ENCODE results near the gene HOXA6. TPM values are rescaled to one million over a fixed set of nuclear protein-coding genes. Genes with fewer than 3 reads are reported as not detected.

The HOXA6 gene
- total and polyA plus RNA-seq, 2 experiments from 2014 or later: not detected

- Histone ChIP-seq H3K4me3 (no peak overlapping the region), H3K27ac (no peak overlapping the region), H3K27me3 (peaks cover 100% of the 10 kb centered on the region), H3K4me1 (ENCODE audit: low read depth) (no peaks in the 10 kb centered on the region), H3K9me3 (ENCODE audit: low read depth) (no peaks in the 10 kb centered on the region), H3K36me3 (no peaks in the 10 kb centered on the region)
- no peak for TF ChIP-seq CTCF (IDR thresholded peaks at IDR 0.05; ENCODE audit: low read depth, low read length)
- DNase-seq (ENCODE audit: low read depth in 1 of 2, low spot score in 1 of 2): no peak
Observed at GRCh38 chr7:27154369-27154768, 6.8 kb upstream of the HOXA6 start.

- H3K4me1 ChIP-seq (ENCODE audit: low read depth): no peaks in the 10 kb centered on the region
Observed at GRCh38 chr7:27153526-27153925, 6.0 kb upstream of the HOXA6 start.

GRCh38 chr7:27152816-27153442 lies 5.4 kb upstream of the HOXA6 start:
- peaks cover 100% of the 10 kb centered on the region for H3K27me3 ChIP-seq
- H3K4me3 ChIP-seq: no peak overlapping the region
- no peaks in the 10 kb centered on the region for H3K4me1 ChIP-seq (ENCODE audit: low read depth)
- H3K27ac ChIP-seq: no peak overlapping the region
- no peak for TF ChIP-seq CTCF (IDR thresholded peaks at IDR 0.05; ENCODE audit: low read depth, low read length)
- H3K9me3 ChIP-seq (ENCODE audit: low read depth): no peaks in the 10 kb centered on the region
- DNase-seq (ENCODE audit: low read depth in 1 of 2, low spot score in 1 of 2): no peak
- H3K36me3 ChIP-seq: no peaks in the 10 kb centered on the region

More at GRCh38 chr7:27153526-27153925, 6.0 kb upstream of the HOXA6 start:
- Histone ChIP-seq H3K4me3 (no peak overlapping the region), H3K9me3 (ENCODE audit: low read depth) (no peaks in the 10 kb centered on the region), H3K36me3 (no peaks in the 10 kb centered on the region), H3K27ac (no peak overlapping the region), H3K27me3 (peaks cover 100% of the 10 kb centered on the region)
- DNase-seq (ENCODE audit: low read depth in 1 of 2, low spot score in 1 of 2): no peak
- TF ChIP-seq CTCF (IDR thresholded peaks at IDR 0.05; ENCODE audit: low read depth, low read length): no peak

- no peaks in the 10 kb centered on the region for H3K36me3 ChIP-seq
- peaks cover 100% of the 10 kb centered on the region for H3K27me3 ChIP-seq
- no peak for TF ChIP-seq CTCF (IDR thresholded peaks at IDR 0.05; ENCODE audit: low read depth, low read length)
- H3K4me3 ChIP-seq: no peak within 1 kb of the TSS
- no peak for DNase-seq (ENCODE audit: low read depth in 1 of 2, low spot score in 1 of 2)
- no peaks in the 10 kb centered on the region for H3K9me3 ChIP-seq (ENCODE audit: low read depth)
- no peak within 1 kb of the TSS for H3K27ac ChIP-seq
- no peaks in the 10 kb centered on the region for H3K4me1 ChIP-seq (ENCODE audit: low read depth)
Observed at GRCh38 chr7:27151931-27152815, 4.6 kb upstream of the HOXA6 start, which contains the start of gene HOXA3. HOXA3 (minus strand) TSS chr7:27152583; CDS start chr7:27110640, 41,943 bp downstream.

- peaks cover 100% of the 10 kb centered on the region for H3K27me3 ChIP-seq
- TF ChIP-seq CTCF (IDR thresholded peaks at IDR 0.05; ENCODE audit: low read depth, low read length): no peak
- H3K36me3 ChIP-seq: no peaks in the 10 kb centered on the region
- H3K4me1 ChIP-seq (ENCODE audit: low read depth): no peaks in the 10 kb centered on the region
- no peak for DNase-seq (ENCODE audit: low read depth in 1 of 2, low spot score in 1 of 2)
- no peak overlapping the region for H3K27ac ChIP-seq
- peak overlapping the region; percentile 10 for H3K4me3 ChIP-seq
- no peaks in the 10 kb centered on the region for H3K9me3 ChIP-seq (ENCODE audit: low read depth)
Observed at GRCh38 chr7:27151341-27151930, 3.9 kb upstream of the HOXA6 start.

All from cardiac muscle cell (in vitro differentiated cells and primary cell).